Measurements from ENCODE around the gene HMOX1.
"Not testable (repeated sequence)": the region's sequence is repeated elsewhere in the genome, so short reads cannot be mapped to it uniquely, and the experiment has no call there.

HMOX1 gene

GRCh38 chr22:35434061-35434710 lies 53.3 kb downstream of the HMOX1 start:
- Histone ChIP-seq H3K4me1 (ENCODE audit: control insufficient read depth, insufficient read depth, low read length) (peaks cover 2% of the 10 kb centered on the region), H3K27ac (ENCODE audit: low read length) (no peak overlapping the region), H3K4me3 (ENCODE audit: low read length) (no peak overlapping the region), H3K9me3 (ENCODE audit: control insufficient read depth, insufficient read depth, low read length) (no peaks in the 10 kb centered on the region), H3K36me3 (ENCODE audit: control insufficient read depth, insufficient read depth, low read length) (peaks cover 13% of the 10 kb centered on the region), H3K27me3 (ENCODE audit: control insufficient read depth, insufficient read depth, low read length) (no peaks in the 10 kb centered on the region)
- no peak for DNase-seq (ENCODE audit: low read depth, low spot score)
- no CpG with 5 or more reads among the region's 5 CpGs for WGBS (ENCODE audit: insufficient coverage, insufficient read length)

- DNase-seq (ENCODE audit: low read depth, low spot score), result no peak
- WGBS (ENCODE audit: insufficient coverage, insufficient read length), result no CpG with 5 or more reads among the region's 8 CpGs
Measured at GRCh38 chr22:35435201-35435740, 54.4 kb downstream of the HMOX1 start.

GRCh38 chr22:35436421-35436820 lies 55.5 kb downstream of the HMOX1 start:
- H3K27me3 ChIP-seq (ENCODE audit: control insufficient read depth, insufficient read depth, low read length), result no peaks in the 10 kb centered on the region
- H3K4me1 ChIP-seq (ENCODE audit: control insufficient read depth, insufficient read depth, low read length), result no peaks in the 10 kb centered on the region; the same call in 1 of the 2 replicates
- DNase-seq (ENCODE audit: low read depth, low spot score), result no peak
- no peak overlapping the region for H3K4me3 ChIP-seq (ENCODE audit: low read length)
- no peaks in the 10 kb centered on the region for H3K9me3 ChIP-seq (ENCODE audit: control insufficient read depth, insufficient read depth, low read length)
- H3K27ac ChIP-seq (ENCODE audit: low read length), result no peak overlapping the region
- no CpG with 5 or more reads among the region's 5 CpGs for WGBS (ENCODE audit: insufficient coverage, insufficient read length)
- peaks cover 13% of the 10 kb centered on the region for H3K36me3 ChIP-seq (ENCODE audit: control insufficient read depth, insufficient read depth, low read length)

More at GRCh38 chr22:35435201-35435740, 54.4 kb downstream of the HMOX1 start:
- Histone ChIP-seq H3K9me3 (ENCODE audit: control insufficient read depth, insufficient read depth, low read length) (no peaks in the 10 kb centered on the region), H3K4me3 (ENCODE audit: low read length) (no peak overlapping the region), H3K27me3 (ENCODE audit: control insufficient read depth, insufficient read depth, low read length) (no peaks in the 10 kb centered on the region), H3K27ac (ENCODE audit: low read length) (no peak overlapping the region), H3K4me1 (ENCODE audit: control insufficient read depth, insufficient read depth, low read length) (peaks cover 2% of the 10 kb centered on the region), H3K36me3 (ENCODE audit: control insufficient read depth, insufficient read depth, low read length) (peaks cover 13% of the 10 kb centered on the region)

- peak; percentile 50 for DNase-seq (ENCODE audit: low read depth, low spot score)
- Histone ChIP-seq H3K4me3 (ENCODE audit: low read length) (no peak overlapping the region), H3K27me3 (ENCODE audit: control insufficient read depth, insufficient read depth, low read length) (no peaks in the 10 kb centered on the region), H3K36me3 (ENCODE audit: control insufficient read depth, insufficient read depth, low read length) (peaks cover 13% of the 10 kb centered on the region), H3K4me1 (ENCODE audit: control insufficient read depth, insufficient read depth, low read length) (no peaks in the 10 kb centered on the region; the same call in 1 of the 2 replicates), H3K9me3 (ENCODE audit: control insufficient read depth, insufficient read depth, low read length) (no peaks in the 10 kb centered on the region), H3K27ac (ENCODE audit: low read length) (no peak overlapping the region)
- no CpG with 5 or more reads among the region's 2 CpGs for whole genome bisulfite sequencing (ENCODE audit: insufficient coverage, insufficient read length)
Measured at GRCh38 chr22:35437049-35437448, 56.2 kb downstream of the HMOX1 start.

GRCh38 chr22:35438673-35439364 lies 57.9 kb downstream of the HMOX1 start:
- H3K27me3 ChIP-seq (ENCODE audit: control insufficient read depth, insufficient read depth, low read length); H3K36me3 ChIP-seq (ENCODE audit: control insufficient read depth, insufficient read depth, low read length); DNase-seq (ENCODE audit: low read depth, low spot score); H3K9me3 ChIP-seq (ENCODE audit: control insufficient read depth, insufficient read depth, low read length); H3K27ac ChIP-seq (ENCODE audit: low read length); H3K4me3 ChIP-seq (ENCODE audit: low read length); H3K4me1 ChIP-seq (ENCODE audit: control insufficient read depth, insufficient read depth, low read length): not testable (repeated sequence)
- 100% methylated on average over 3 of the region's 3 CpGs for WGBS (ENCODE audit: insufficient coverage, insufficient read length)

- H3K36me3 ChIP-seq (ENCODE audit: control insufficient read depth, insufficient read depth, low read length), result 0 out of 2 replicates have a peak, but pooled peaks cover 3% of the 10 kb centered on the region
- 100% methylated on average over 1 of the region's 1 CpG for WGBS (ENCODE audit: insufficient coverage, insufficient read length)
- H3K27me3 ChIP-seq (ENCODE audit: control insufficient read depth, insufficient read depth, low read length), result no peaks in the 10 kb centered on the region
- H3K27ac ChIP-seq (ENCODE audit: low read length), result no peak overlapping the region
- H3K9me3 ChIP-seq (ENCODE audit: control insufficient read depth, insufficient read depth, low read length), result no peaks in the 10 kb centered on the region
- no peak for DNase-seq (ENCODE audit: low read depth, low spot score)
- no peaks in the 10 kb centered on the region for H3K4me1 ChIP-seq (ENCODE audit: control insufficient read depth, insufficient read depth, low read length)
- H3K4me3 ChIP-seq (ENCODE audit: low read length), result no peak overlapping the region
Measured at GRCh38 chr22:35439365-35439717, 58.4 kb downstream of the HMOX1 start.

GRCh38 chr22:35440129-35440528 lies 59.2 kb downstream of the HMOX1 start:
- Histone ChIP-seq H3K9me3 (ENCODE audit: control insufficient read depth, insufficient read depth, low read length) (no peaks in the 10 kb centered on the region), H3K36me3 (ENCODE audit: control insufficient read depth, insufficient read depth, low read length) (no peaks in the 10 kb centered on the region), H3K4me3 (ENCODE audit: low read length) (no peak overlapping the region), H3K27ac (ENCODE audit: low read length) (no peak overlapping the region), H3K4me1 (ENCODE audit: control insufficient read depth, insufficient read depth, low read length) (no peaks in the 10 kb centered on the region), H3K27me3 (ENCODE audit: control insufficient read depth, insufficient read depth, low read length) (no peaks in the 10 kb centered on the region)
- no CpG with 5 or more reads among the region's 3 CpGs for WGBS (ENCODE audit: insufficient coverage, insufficient read length)
- DNase-seq (ENCODE audit: low read depth, low spot score), result no peak

GRCh38 chr22:35441489-35442100 lies 60.7 kb downstream of the HMOX1 start:
- H3K4me1 ChIP-seq (ENCODE audit: control insufficient read depth, insufficient read depth, low read length), result no peaks in the 10 kb centered on the region
- H3K9me3 ChIP-seq (ENCODE audit: control insufficient read depth, insufficient read depth, low read length), result no peaks in the 10 kb centered on the region
- DNase-seq (ENCODE audit: low read depth, low spot score), result no peak
- no peaks in the 10 kb centered on the region for H3K36me3 ChIP-seq (ENCODE audit: control insufficient read depth, insufficient read depth, low read length)
- no peaks in the 10 kb centered on the region for H3K27me3 ChIP-seq (ENCODE audit: control insufficient read depth, insufficient read depth, low read length)
- no peak overlapping the region for H3K4me3 ChIP-seq (ENCODE audit: low read length)
- WGBS (ENCODE audit: insufficient coverage, insufficient read length), result no CpG with 5 or more reads among the region's 9 CpGs
- H3K27ac ChIP-seq (ENCODE audit: low read length), result no peak overlapping the region

- H3K27me3 ChIP-seq (ENCODE audit: control insufficient read depth, insufficient read depth, low read length), result no peaks in the 10 kb centered on the region
- no peaks in the 10 kb centered on the region for H3K36me3 ChIP-seq (ENCODE audit: control insufficient read depth, insufficient read depth, low read length)
- WGBS (ENCODE audit: insufficient coverage, insufficient read length), result no CpG with 5 or more reads among the region's 6 CpGs
- no peak for DNase-seq (ENCODE audit: low read depth, low spot score)
- H3K4me3 ChIP-seq (ENCODE audit: low read length), result no peak overlapping the region
- no peaks in the 10 kb centered on the region for H3K9me3 ChIP-seq (ENCODE audit: control insufficient read depth, insufficient read depth, low read length)
- no peak overlapping the region for H3K27ac ChIP-seq (ENCODE audit: low read length)
- no peaks in the 10 kb centered on the region for H3K4me1 ChIP-seq (ENCODE audit: control insufficient read depth, insufficient read depth, low read length)
Measured at GRCh38 chr22:35442471-35442870, 61.6 kb downstream of the HMOX1 start.

GRCh38 chr22:35443338-35443737 lies 62.4 kb downstream of the HMOX1 start:
- H3K9me3 ChIP-seq (ENCODE audit: control insufficient read depth, insufficient read depth, low read length), result no peaks in the 10 kb centered on the region
- H3K36me3 ChIP-seq (ENCODE audit: control insufficient read depth, insufficient read depth, low read length), result no peaks in the 10 kb centered on the region
- 0 out of 2 replicates have a peak, but pooled peaks cover 1% of the 10 kb centered on the region for H3K4me1 ChIP-seq (ENCODE audit: control insufficient read depth, insufficient read depth, low read length)
- H3K4me3 ChIP-seq (ENCODE audit: low read length), result no peak overlapping the region
- H3K27me3 ChIP-seq (ENCODE audit: control insufficient read depth, insufficient read depth, low read length), result no peaks in the 10 kb centered on the region
- H3K27ac ChIP-seq (ENCODE audit: low read length), result no peak overlapping the region
- no CpG with 5 or more reads among the region's 6 CpGs for WGBS (ENCODE audit: insufficient coverage, insufficient read length)
- no peak for DNase-seq (ENCODE audit: low read depth, low spot score)

All from iPS DF 6.9 (cell line).